HG02678 (cell line): ENCODE results near the gene IFNAR1.
"Not testable (repeated sequence)": the region's sequence is repeated elsewhere in the genome, so short reads cannot be mapped to it uniquely, and the experiment has no call there.

Experiments used
- ATAC-seq: cut with Tn5 transposase; IDR thresholded peaks from one replicate; pipeline ENCODE4 v1.9.1; 2021; ENCODE audit warnings: mild to moderate bottlenecking, moderate library complexity; ENCODE audit not compliant: unreplicated experiment

Gene IFNAR1

DNA sequence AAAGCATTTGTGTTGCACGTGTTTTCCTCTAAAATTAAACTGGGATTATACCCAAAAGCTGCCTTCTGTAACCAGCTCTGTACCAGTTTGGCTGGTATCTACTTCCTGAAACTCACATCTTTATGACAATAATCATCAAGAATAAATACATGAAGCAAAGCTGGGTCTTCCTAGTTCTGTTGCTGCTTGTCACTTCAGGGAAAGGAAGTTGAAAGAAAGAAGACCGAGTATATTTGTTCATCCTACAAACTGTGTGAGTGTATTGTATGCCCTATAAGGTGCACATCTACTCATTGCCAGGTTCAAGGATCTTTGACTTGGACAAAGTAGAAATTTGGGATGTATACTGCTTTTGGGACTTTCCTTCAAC lies 49.3 kb downstream of the IFNAR1 start:
- ATAC-seq: no peak

GRCh38 chr21:33374450-33375096 lies 49.8 kb downstream of the IFNAR1 start:
- no peak for ATAC-seq

DNA sequence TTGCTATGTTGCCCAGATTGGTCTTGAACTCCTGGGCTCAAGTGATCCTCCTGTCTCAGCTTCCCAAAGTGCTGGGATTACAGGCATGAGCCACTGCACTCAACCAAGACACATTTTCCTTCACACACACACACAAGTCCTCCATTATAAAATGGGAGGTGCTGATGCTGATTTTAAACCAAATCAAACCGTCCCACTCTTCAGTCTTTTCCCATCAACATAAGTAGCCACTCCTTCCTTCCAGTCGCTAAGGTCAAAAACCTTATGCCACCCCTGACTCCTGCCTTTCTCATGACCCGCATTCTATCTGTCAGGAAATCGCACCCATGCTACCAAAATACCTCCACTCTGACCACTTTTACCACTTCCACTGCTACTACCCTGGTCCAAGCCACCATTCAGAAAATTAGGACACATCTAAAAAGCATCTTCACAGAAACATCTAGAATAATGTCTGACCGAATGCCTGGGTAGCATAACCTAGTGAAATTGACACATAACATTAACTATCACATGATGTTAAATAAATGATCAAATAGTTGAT lies 50.4 kb downstream of the IFNAR1 start:
- ATAC-seq: no peak

GRCh38 chr21:33377221-33377920 lies 52.6 kb downstream of the IFNAR1 start:
- ATAC-seq: no peak

- no peak for ATAC-seq
Observed at GRCh38 chr21:33378081-33378480, 53.3 kb downstream of the IFNAR1 start.

GRCh38 chr21:33379934-33380333 lies 55.2 kb downstream of the IFNAR1 start:
- not testable (repeated sequence) for ATAC-seq

- ATAC-seq: peak; percentile 48
Observed at GRCh38 chr21:33380483-33380998, 55.8 kb downstream of the IFNAR1 start.

GRCh38 chr21:33381381-33381780 lies 56.6 kb downstream of the IFNAR1 start:
- not testable (repeated sequence) for ATAC-seq

- ATAC-seq: peak; percentile 77
Observed at GRCh38 chr21:33383056-33383888, 58.5 kb downstream of the IFNAR1 start.

- no peak for ATAC-seq
Observed at GRCh38 chr21:33384841-33385331, 60.1 kb downstream of the IFNAR1 start.

DNA sequence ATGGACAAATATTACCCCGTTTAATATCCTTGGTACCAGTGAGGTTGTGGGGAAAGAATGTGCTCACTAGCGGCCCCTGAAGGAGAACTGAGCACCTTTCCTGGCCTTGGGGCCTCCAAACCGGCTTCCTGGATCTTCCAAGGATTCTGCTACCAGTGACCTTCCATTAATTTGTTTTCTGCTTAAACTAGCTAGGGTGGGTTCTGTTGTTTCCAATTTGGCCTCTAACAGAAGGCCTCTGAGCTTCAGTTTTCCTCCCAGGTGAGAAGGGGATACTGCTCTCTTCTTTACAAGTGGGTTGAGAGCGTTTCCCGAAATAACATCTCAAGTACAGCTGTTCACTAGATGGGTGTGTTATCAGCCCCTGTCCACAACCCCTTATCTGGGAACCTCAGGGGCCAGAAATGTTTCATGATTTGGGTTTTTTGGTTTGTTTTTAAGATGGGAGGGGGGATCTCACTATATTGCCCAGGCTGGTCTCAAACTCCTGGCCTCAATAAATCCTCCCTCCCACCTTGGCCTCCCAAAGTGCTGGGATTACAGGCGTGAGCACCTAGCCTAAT lies 61.5 kb downstream of the IFNAR1 start:
- ATAC-seq: no peak

DNA sequence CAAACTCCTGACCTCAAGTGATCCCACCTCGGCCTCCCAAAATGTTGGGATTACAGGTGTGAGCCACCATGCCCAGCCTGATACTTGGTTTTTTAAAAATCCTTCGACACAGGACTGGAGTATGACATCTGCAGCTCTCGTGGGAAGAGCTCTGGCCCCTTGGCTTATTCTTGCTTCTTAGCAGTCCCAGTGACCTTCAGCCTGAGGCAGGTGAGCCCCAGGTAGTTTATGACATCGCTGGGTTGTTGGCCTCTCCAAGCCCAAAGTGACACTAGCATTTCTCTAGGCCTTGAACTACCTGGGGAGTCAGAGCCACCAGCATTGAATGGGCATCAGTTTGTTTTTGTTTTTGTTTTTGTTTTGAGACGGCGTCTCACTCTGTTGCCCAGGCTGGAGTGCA lies 62.5 kb downstream of the IFNAR1 start:
- ATAC-seq: no peak

DNA sequence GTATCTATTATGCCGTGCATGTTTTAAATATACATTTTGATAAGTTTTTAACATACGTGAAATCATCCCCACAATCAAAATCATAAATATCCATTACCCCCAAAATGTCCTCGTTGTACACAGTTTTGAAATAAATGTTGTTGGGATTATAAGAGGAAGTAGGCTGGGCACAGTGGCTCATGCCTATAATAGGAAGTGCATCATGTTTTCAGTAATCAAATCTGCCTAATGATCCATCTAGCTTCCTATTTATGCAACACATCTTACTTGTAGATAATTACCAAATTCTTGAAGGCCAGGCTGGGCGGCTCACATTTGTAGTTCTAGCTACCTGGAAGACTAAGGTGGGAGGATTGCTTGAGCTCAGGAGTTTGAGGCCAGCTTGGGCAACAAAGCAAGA lies 63.4 kb downstream of the IFNAR1 start:
- no peak for ATAC-seq

DNA sequence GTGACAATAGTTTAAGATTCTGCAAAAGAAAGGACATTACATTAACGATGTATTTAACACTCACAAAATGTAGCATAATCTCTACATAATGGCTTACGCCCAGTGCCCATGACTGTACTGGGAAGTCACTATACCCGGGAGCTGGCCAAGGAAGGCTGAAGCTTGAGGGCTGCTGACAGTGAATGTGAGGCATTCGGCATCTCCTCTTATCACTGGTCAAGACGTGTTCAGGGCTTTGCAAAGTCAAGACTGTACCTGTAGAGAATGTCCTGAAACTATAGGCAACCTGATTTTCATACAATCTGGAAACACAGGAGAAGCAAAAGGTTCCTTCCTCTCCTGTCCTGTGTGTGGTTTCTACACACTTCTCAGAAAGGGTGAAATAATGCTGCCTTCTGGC lies 65.7 kb downstream of the IFNAR1 start:
- ATAC-seq: no peak

DNA sequence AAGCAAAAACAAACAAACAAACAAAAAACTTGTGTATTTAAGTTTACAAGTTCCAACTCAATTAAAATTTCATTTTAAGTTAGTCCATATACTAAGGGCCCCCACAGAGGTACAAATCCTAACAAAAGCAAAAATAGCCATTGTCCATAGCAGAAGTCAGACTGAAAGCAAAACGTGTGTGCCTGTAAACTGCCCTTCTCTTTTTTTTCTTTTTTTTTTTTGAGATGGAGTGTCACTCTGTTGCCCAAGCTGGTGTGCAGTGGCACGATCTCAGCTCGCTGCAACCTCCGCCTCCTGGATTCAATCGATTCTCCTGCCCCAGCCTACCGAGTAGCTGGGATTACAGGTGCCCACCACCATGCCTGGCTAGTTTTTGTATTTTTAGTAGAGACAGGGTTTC lies 66.9 kb downstream of the IFNAR1 start:
- no peak for ATAC-seq

DNA sequence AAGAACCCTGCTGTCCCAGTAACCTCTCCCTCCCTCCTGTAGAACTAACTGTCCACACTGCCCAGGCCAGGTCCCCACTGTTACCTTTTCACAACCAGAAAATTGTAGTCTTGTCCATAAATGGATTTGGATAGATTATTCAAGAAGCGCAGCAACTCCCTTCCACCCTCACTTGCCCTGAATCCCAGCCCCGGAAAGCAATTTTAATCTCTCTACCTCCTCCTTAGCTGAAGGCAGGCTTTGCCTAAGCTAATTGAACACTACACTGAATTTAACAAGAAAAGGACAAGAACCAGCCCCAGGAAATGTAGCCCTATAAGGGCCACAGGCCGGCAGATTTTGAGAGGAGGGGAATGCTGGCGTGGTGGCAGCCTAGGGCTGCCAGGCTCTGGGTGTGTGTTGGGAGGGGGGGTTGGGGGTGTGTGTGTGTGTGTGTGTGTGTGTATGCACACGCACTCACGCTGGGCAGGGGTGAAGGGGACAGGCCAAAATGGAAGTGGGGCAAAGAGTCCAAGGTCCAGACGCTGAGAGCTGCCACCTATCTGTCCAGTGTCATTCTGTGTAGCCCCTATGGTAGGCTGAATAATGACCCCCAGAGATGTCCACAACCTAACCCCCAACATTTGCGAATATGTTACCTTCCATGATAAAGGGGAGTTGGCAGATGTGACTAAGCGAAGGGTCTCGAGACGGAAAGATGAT lies 67.7 kb downstream of the IFNAR1 start:
- ATAC-seq: no peak

GRCh38 chr21:33393348-33393747 lies 68.6 kb downstream of the IFNAR1 start:
- no peak for ATAC-seq

DNA sequence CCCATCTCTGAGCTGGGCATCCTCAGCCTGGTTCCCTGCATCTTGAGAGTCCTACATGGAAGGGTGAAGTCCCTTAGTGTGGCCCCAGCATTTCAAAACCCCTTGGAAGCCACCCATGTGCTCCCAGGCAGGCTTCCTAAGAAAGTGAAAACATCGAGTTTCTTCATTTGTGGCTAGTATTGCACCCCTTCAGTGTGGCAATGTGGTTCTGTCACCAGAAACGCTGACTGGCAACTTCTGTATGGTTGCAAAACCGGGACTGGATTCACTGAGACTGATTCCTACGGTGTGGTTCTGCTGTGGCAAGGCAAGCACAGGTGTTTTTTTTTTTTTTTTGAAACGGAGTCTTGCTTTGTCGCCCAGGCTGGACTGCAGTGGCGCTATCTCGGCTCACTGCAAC lies 69.5 kb downstream of the IFNAR1 start:
- no peak for ATAC-seq

- ATAC-seq: no peak
Observed at GRCh38 chr21:33395891-33396331, 71.1 kb downstream of the IFNAR1 start.

GRCh38 chr21:33396436-33396835 lies 71.7 kb downstream of the IFNAR1 start:
- ATAC-seq: no peak
